Neural cell (in vitro differentiated cells): ENCODE measurements around the gene TINAGL1. TPM values are rescaled to one million over a fixed set of nuclear protein-coding genes. Genes with fewer than 3 reads are reported as not detected.

Experiments
- H2AFZ ChIP-seq: fragments of 200-600, 300-800 bp; sonication (generic), shearing (Covaris generic); 2 replicates; pipeline ENCODE4 v1.6.0; 2014; ENCODE audit warnings: low read depth, mild to moderate bottlenecking, antibody characterized with exemption, low read length, moderate library complexity
- H3F3A ChIP-seq: fragments of 200-600 bp; shearing (Covaris generic); 2 replicates; pipeline ENCODE4 v1.6.1; 2016; ENCODE audit warnings: mild to moderate bottlenecking, moderate library complexity, mixed read lengths, antibody characterized with exemption, low read length; ENCODE audit not compliant: insufficient read depth, poor library complexity, severe bottlenecking
- H3K27ac ChIP-seq: fragments of 200-600, 300-800 bp; sonication (generic), shearing (Covaris generic); 2 replicates; pipeline ENCODE4 v1.5.1; 2014; ENCODE audit warnings: mild to moderate bottlenecking, low read length, moderate library complexity
- H3K27me3 ChIP-seq: fragments of 300-800, 200-600 bp; sonication (generic), shearing (Covaris generic); 2 replicates; pipeline ENCODE4 v1.6.0; 2014; ENCODE audit warnings: mild to moderate bottlenecking, low read depth, low read length, moderate library complexity; ENCODE audit not compliant: insufficient read depth
- H3K36me3 ChIP-seq: fragments of 300-800, 200-600 bp; sonication (generic), shearing (Covaris generic); 2 replicates; pipeline ENCODE4 v1.5.1; 2014; ENCODE audit warnings: mild to moderate bottlenecking, antibody characterized with exemption, low read length, moderate library complexity; ENCODE audit not compliant: insufficient read depth
- H3K4me2 ChIP-seq: fragments of 300-800, 200-600 bp; sonication (generic), shearing (Covaris generic); 2 replicates; pipeline ENCODE4 v1.6.0; 2014; ENCODE audit warnings: mild to moderate bottlenecking, low read length
- H3K4me3 ChIP-seq: fragments of 300-800, 200-600 bp; sonication (generic), shearing (Covaris generic); 2 replicates; pipeline ENCODE4 v1.5.1; 2014; ENCODE audit warnings: mild to moderate bottlenecking, low read length, moderate library complexity
- H3K79me2 ChIP-seq: fragments of 200-600 bp; shearing (Covaris generic); replicated peaks from 2 replicates; pipeline ENCODE4 v1.6.0; 2014; ENCODE audit warnings: mild to moderate bottlenecking, low read length, moderate library complexity; ENCODE audit not compliant: insufficient read depth
- H3K9ac ChIP-seq: fragments of 300-800, 200-600 bp; sonication (generic), shearing (Covaris generic); 2 replicates; pipeline ENCODE4 v1.6.1; 2016; ENCODE audit warnings: mild to moderate bottlenecking, low read length, mixed read lengths
- H3K9me2 ChIP-seq: fragments of 200-600 bp; shearing (Covaris generic); 2 replicates; pipeline ENCODE4 v1.6.1; 2016; ENCODE audit warnings: mild to moderate bottlenecking, low read length, mixed read lengths; ENCODE audit not compliant: insufficient read depth
- H3K9me3 ChIP-seq: fragments of 200-600, 300-800 bp; sonication (generic), shearing (Covaris generic); 2 replicates; pipeline ENCODE4 v1.6.1; 2016; ENCODE audit warnings: mild to moderate bottlenecking, mixed run types, low read length, moderate library complexity, mixed read lengths
- H4K20me1 ChIP-seq: fragments of 200-600 bp; shearing (Covaris generic); 2 replicates; pipeline ENCODE4 v1.6.1; 2016; ENCODE audit warnings: mild to moderate bottlenecking, mixed run types; ENCODE audit not compliant: insufficient read depth
- EP300 ChIP-seq: fragments of 450-650 bp; conservative IDR thresholded peaks from 2 replicates; pipeline ENCODE4 v1.6.1; 2014; ENCODE audit warnings: antibody characterized with exemption, mild to moderate bottlenecking, moderate library complexity; ENCODE audit not compliant: poor library complexity, severe bottlenecking
- EZH2 ChIP-seq: fragments of 200-600, 300-800 bp; shearing (Covaris generic), sonication (generic); IDR thresholded peaks from 2 replicates; pipeline ENCODE4 v1.6.1; 2014; ENCODE audit warnings: antibody characterized with exemption, low read length, borderline replicate concordance, mild to moderate bottlenecking; ENCODE audit not compliant: insufficient read depth, poor library complexity, severe bottlenecking
- MXI1 ChIP-seq: fragments of 450-650 bp; conservative IDR thresholded peaks from 2 replicates; pipeline ENCODE4 v1.6.1; 2014; ENCODE audit warnings: antibody characterized with exemption, mild to moderate bottlenecking; ENCODE audit not compliant: poor library complexity, severe bottlenecking
- RAD21 ChIP-seq: fragments of 450-650 bp; conservative IDR thresholded peaks from 2 replicates; pipeline ENCODE4 v1.6.1; 2014; ENCODE audit warnings: antibody characterized with exemption, mild to moderate bottlenecking, moderate library complexity
- SMC3 ChIP-seq: fragments of 450-650 bp; conservative IDR thresholded peaks from 2 replicates; pipeline ENCODE4 v1.6.1; 2014; ENCODE audit warnings: antibody characterized with exemption, mild to moderate bottlenecking, moderate library complexity; ENCODE audit not compliant: poor library complexity
- TAF1 ChIP-seq: IDR thresholded peaks from 2 replicates; pipeline ENCODE4 v1.6.1; 2012; ENCODE audit warnings: low read depth
- polyA plus RNA-seq: library from polyadenylated mRNA; depleted of rRNA; stranded (reverse); fragments of >200 nt; gene quantifications from 2 replicates; pipeline ENCODE4 v1.2.3, GENCODE V29; 2014
- TF ChIP-seq, protein P1 (sequence below): IDR thresholded peaks from 2 replicates; pipeline ENCODE4 v1.6.1; 2012; ENCODE audit warnings: borderline replicate concordance
- TF ChIP-seq, protein P2 (sequence below): fragments of 450-650 bp; IDR thresholded peaks from 2 replicates; pipeline ENCODE4 v1.5.1; 2014; ENCODE audit warnings: antibody characterized with exemption, mild to moderate bottlenecking, moderate library complexity; ENCODE audit not compliant: poor library complexity, severe bottlenecking

The TINAGL1 gene
- polyA plus RNA-seq, 1 donor from 2014 or later = not detected

DNA sequence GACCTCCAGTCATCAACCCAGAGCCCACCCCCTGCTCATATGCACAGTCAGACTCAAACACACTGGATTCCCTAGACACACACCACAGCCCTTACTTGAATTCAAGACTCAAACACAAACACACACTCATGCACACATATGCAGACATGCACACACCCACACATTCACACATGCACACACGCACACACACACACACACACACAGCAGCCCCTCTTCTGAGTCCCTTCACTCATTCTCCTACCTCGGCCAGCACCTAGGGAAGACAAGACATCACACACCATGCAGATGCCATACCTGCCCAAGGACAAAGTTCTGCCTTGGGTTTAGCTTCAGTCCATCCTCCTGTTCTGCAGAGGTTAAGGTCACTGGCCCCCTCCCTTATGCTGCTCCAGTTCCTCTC is 39.6 kb downstream of the TINAGL1 start:
- Histone ChIP-seq H3F3A (no peaks in the 10 kb centered on the region), H3K9me3 (no peaks in the 10 kb centered on the region), H3K79me2 (no peaks in the 10 kb centered on the region), H3K27me3 (peaks cover 18% of the 10 kb centered on the region), H3K36me3 (no peaks in the 10 kb centered on the region), H3K4me3 (no peak overlapping the region), H2AFZ (no peak overlapping the region), H3K27ac (no peak overlapping the region), H3K4me2 (no peak overlapping the region), H3K9me2 (no peaks in the 10 kb centered on the region), H3K9ac (no peak overlapping the region), H4K20me1 (no peaks in the 10 kb centered on the region)
- TF ChIP-seq EZH2 (no peak), EP300 (no peak)

DNA sequence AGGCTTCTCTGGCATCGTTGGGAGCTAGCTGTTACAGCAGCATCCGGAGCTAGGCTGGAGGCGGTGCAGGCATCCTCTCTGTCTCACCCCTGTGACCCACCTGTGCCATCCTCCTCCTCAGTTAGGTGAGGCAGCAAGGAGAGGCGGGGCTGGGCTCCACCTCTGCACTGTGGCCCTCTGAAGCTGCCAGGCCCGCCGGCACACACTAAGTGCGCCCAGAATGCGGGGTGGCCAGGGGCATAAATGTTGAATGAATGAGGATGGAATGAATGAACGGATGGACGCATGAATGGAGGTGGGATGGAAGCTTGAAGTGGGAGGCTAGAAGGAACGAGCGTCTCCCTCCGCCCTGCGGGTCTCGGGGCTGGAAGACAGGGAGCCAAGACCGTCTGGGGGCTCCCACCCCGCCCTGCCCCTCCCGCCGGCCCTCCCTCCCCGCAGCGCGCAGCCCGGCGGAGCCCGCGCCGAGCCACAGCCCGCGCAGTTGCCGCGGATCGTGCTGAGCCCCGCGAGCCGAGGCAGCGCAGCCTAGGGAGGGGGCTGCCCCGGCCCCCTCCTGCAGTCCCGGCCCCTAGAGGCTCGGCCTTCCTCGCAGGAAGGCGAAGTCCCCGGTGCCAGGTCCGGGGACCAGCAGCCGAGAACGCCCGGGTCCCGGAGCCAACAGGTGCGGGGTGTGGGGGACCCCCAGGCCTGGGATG is 41.1 kb downstream of the TINAGL1 start, which contains the start of gene HCRTR1:
Gene HCRTR1 (plus strand): TSS at position 472 of the 698 bp plus-strand sequence. CDS start 1,504 bp downstream, outside the sequence.
- Histone ChIP-seq H4K20me1 (no peaks in the 10 kb centered on the region), H3F3A (no peaks in the 10 kb centered on the region), H3K9me2 (no peaks in the 10 kb centered on the region), H3K27me3 (peaks cover 18% of the 10 kb centered on the region), H3K9me3 (no peaks in the 10 kb centered on the region), H3K27ac (no peak within 1 kb of the TSS), H3K36me3 (no peaks in the 10 kb centered on the region), H3K79me2 (no peaks in the 10 kb centered on the region), H3K4me2 (peak within 1 kb of the TSS; percentile 62), H2AFZ (peak within 1 kb of the TSS; percentile 40), H3K9ac (peak within 1 kb of the TSS; percentile 66), H3K4me3 (peak within 1 kb of the TSS; percentile 80)
- TF ChIP-seq TAF1 (no peak), MXI1 (no peak), SMC3 (no peak)
- TF ChIP-seq, protein P1, sequence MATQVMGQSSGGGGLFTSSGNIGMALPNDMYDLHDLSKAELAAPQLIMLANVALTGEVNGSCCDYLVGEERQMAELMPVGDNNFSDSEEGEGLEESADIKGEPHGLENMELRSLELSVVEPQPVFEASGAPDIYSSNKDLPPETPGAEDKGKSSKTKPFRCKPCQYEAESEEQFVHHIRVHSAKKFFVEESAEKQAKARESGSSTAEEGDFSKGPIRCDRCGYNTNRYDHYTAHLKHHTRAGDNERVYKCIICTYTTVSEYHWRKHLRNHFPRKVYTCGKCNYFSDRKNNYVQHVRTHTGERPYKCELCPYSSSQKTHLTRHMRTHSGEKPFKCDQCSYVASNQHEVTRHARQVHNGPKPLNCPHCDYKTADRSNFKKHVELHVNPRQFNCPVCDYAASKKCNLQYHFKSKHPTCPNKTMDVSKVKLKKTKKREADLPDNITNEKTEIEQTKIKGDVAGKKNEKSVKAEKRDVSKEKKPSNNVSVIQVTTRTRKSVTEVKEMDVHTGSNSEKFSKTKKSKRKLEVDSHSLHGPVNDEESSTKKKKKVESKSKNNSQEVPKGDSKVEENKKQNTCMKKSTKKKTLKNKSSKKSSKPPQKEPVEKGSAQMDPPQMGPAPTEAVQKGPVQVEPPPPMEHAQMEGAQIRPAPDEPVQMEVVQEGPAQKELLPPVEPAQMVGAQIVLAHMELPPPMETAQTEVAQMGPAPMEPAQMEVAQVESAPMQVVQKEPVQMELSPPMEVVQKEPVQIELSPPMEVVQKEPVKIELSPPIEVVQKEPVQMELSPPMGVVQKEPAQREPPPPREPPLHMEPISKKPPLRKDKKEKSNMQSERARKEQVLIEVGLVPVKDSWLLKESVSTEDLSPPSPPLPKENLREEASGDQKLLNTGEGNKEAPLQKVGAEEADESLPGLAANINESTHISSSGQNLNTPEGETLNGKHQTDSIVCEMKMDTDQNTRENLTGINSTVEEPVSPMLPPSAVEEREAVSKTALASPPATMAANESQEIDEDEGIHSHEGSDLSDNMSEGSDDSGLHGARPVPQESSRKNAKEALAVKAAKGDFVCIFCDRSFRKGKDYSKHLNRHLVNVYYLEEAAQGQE = no peak

- H4K20me1 ChIP-seq = no peaks in the 10 kb centered on the region
- H3K79me2 ChIP-seq = no peaks in the 10 kb centered on the region
- peaks cover 18% of the 10 kb centered on the region for H3K27me3 ChIP-seq
- no peaks in the 10 kb centered on the region for H3K9me2 ChIP-seq
- no peaks in the 10 kb centered on the region for H3K9me3 ChIP-seq
- no peaks in the 10 kb centered on the region for H3F3A ChIP-seq
- H3K4me2 ChIP-seq = peak overlapping the region; percentile 62
- H2AFZ ChIP-seq = peak overlapping the region; percentile 40
- H3K4me3 ChIP-seq = peak overlapping the region; percentile 80
- H3K36me3 ChIP-seq = no peaks in the 10 kb centered on the region
- H3K9ac ChIP-seq = peak overlapping the region; percentile 66
- H3K27ac ChIP-seq = no peak overlapping the region
- no peak for TF ChIP-seq MXI1
- TF ChIP-seq RAD21 = peak; percentile 56
- no peak for TF ChIP-seq TAF1
- TF ChIP-seq SMC3 = peak; percentile 69
- TF ChIP-seq, protein P2, sequence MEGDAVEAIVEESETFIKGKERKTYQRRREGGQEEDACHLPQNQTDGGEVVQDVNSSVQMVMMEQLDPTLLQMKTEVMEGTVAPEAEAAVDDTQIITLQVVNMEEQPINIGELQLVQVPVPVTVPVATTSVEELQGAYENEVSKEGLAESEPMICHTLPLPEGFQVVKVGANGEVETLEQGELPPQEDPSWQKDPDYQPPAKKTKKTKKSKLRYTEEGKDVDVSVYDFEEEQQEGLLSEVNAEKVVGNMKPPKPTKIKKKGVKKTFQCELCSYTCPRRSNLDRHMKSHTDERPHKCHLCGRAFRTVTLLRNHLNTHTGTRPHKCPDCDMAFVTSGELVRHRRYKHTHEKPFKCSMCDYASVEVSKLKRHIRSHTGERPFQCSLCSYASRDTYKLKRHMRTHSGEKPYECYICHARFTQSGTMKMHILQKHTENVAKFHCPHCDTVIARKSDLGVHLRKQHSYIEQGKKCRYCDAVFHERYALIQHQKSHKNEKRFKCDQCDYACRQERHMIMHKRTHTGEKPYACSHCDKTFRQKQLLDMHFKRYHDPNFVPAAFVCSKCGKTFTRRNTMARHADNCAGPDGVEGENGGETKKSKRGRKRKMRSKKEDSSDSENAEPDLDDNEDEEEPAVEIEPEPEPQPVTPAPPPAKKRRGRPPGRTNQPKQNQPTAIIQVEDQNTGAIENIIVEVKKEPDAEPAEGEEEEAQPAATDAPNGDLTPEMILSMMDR = peak; percentile 82
Observed at GRCh38 chr1:31617916-31618746, 41.8 kb downstream of the TINAGL1 start.
